HEK293 (cell line): ENCODE measurements around the gene AMOTL2.

ENCODE experiments used
- CTCF ChIA-PET: fragments of 350-600 bp; formaldehyde crosslinking; extraction: SDS; loops from one replicate; lab custom pipeline; 2021; ENCODE audit warnings: antibody characterized with exemption; lab: Yijun Ruan, JAX
- POLR2A ChIA-PET: fragments of 300-600 bp; formaldehyde crosslinking; extraction: SDS; loops from one replicate; lab custom pipeline; 2020; ENCODE audit warnings: antibody characterized with exemption, inconsistent platforms; lab: Yijun Ruan, JAX
- H3K27ac ChIP-seq: fragments of 200-500 bp; sonication (Bioruptor generic); 2 replicates; pipeline ENCODE4 v1.5.1; 2014; ENCODE audit warnings: low read depth, low read length, control low read depth, inconsistent platforms; ENCODE audit errors: extremely low read depth
- H3K36me3 ChIP-seq, 2 experiments: fragments of 200-500 bp in 1 of 2; sonication (Bioruptor generic) in 1 of 2; 1 replicate in 1 of 2; 2 replicates in 1 of 2; pipeline ENCODE4 v1.5.1; 2014 to 2017; ENCODE audit warnings: inconsistent platforms in 2 of 2, low read length in 2 of 2; ENCODE audit not compliant: control insufficient read depth in 2 of 2, insufficient read depth in 1 of 2
- H3K4me1 ChIP-seq: fragments of 200-500 bp; sonication (Bioruptor generic); 2 replicates; pipeline ENCODE4 v1.5.1; 2014; ENCODE audit warnings: mild to moderate bottlenecking, low read length, inconsistent platforms; ENCODE audit not compliant: control insufficient read depth, insufficient read depth
- H3K4me3 ChIP-seq: 2 replicates; pipeline ENCODE4 v1.5.1; 2011; ENCODE audit warnings: low read depth, mild to moderate bottlenecking, control low read depth, low read length, moderate library complexity
- H3K9me3 ChIP-seq: fragments of 200-500 bp; sonication (Bioruptor generic); 2 replicates; pipeline ENCODE4 v1.5.1; 2014; ENCODE audit warnings: low read depth, low read length, inconsistent platforms; ENCODE audit not compliant: control insufficient read depth, insufficient read depth
- FEZF1 ChIP-seq: fragments of 450-650 bp; formaldehyde crosslinking; IDR thresholded peaks from 2 replicates; pipeline ENCODE4 v1.5.1; 2016; ENCODE audit warnings: missing biosample characterization, missing genetic modification characterization
- KLF1 ChIP-seq: fragments of 450-650 bp; formaldehyde crosslinking; IDR thresholded peaks from 2 replicates; pipeline ENCODE4 v1.5.1; 2016; ENCODE audit warnings: missing biosample characterization, missing genetic modification characterization
- KLF7 ChIP-seq: fragments of 450-650 bp; formaldehyde crosslinking; IDR thresholded peaks from 2 replicates; pipeline ENCODE4 v1.5.1; 2016; ENCODE audit warnings: missing biosample characterization, missing genetic modification characterization, borderline replicate concordance
- MYNN ChIP-seq: fragments of 450-650 bp; formaldehyde crosslinking; IDR thresholded peaks from 2 replicates; pipeline ENCODE4 v1.5.1; 2016; ENCODE audit warnings: missing biosample characterization, missing genetic modification characterization, borderline replicate concordance
- MZF1 ChIP-seq: fragments of 450-650 bp; formaldehyde crosslinking; IDR thresholded peaks from 2 replicates; pipeline ENCODE4 v1.5.1; 2017; ENCODE audit warnings: missing biosample characterization, missing genetic modification characterization, borderline replicate concordance
- ZBTB17 ChIP-seq: fragments of 450-650 bp; formaldehyde crosslinking; IDR thresholded peaks from 2 replicates; pipeline ENCODE4 v1.5.1; 2016; ENCODE audit warnings: missing biosample characterization, missing genetic modification characterization
- ZBTB8A ChIP-seq: fragments of 450-650 bp; formaldehyde crosslinking; IDR thresholded peaks from 2 replicates; pipeline ENCODE4 v1.5.1; 2016; ENCODE audit warnings: missing biosample characterization, missing genetic modification characterization
- ZFHX2 ChIP-seq: fragments of 450-650 bp; formaldehyde crosslinking; conservative IDR thresholded peaks from 2 replicates; pipeline ENCODE4 v1.5.1; 2016; ENCODE audit warnings: missing biosample characterization, missing genetic modification characterization
- ZNF341 ChIP-seq: fragments of 450-650 bp; formaldehyde crosslinking; IDR thresholded peaks from 2 replicates; pipeline ENCODE4; 2016; ENCODE audit warnings: low read depth, missing biosample characterization, missing genetic modification characterization
- ZNF350 ChIP-seq: fragments of 450-650 bp; formaldehyde crosslinking; IDR thresholded peaks from 2 replicates; pipeline ENCODE4 v1.5.0; 2017; ENCODE audit warnings: missing biosample characterization, mild to moderate bottlenecking, missing genetic modification characterization
- ZNF549 ChIP-seq: fragments of 450-650 bp; IDR thresholded peaks from 2 replicates; pipeline ENCODE4 v1.5.1; 2018; ENCODE audit warnings: missing biosample characterization, missing genetic modification characterization, mild to moderate bottlenecking, inconsistent platforms, moderate library complexity
- ZNF701 ChIP-seq: fragments of 450-650 bp; formaldehyde crosslinking; IDR thresholded peaks from 2 replicates; pipeline ENCODE4 v1.5.1; 2016; ENCODE audit warnings: missing biosample characterization, missing genetic modification characterization
- ZXDB ChIP-seq: fragments of 450-650 bp; formaldehyde crosslinking; IDR thresholded peaks from 2 replicates; pipeline ENCODE4 v1.5.1; 2016; ENCODE audit warnings: missing biosample characterization, missing genetic modification characterization
- TF ChIP-seq, protein P1 (sequence below): fragments of 450-650 bp; formaldehyde crosslinking; IDR thresholded peaks from 2 replicates; pipeline ENCODE4 v1.5.1; 2016; ENCODE audit warnings: missing biosample characterization, missing genetic modification characterization
- TF ChIP-seq, protein P2 (sequence below): fragments of 450-650 bp; formaldehyde crosslinking; IDR thresholded peaks from 2 replicates; pipeline ENCODE4 v1.5.1; 2016; ENCODE audit warnings: missing biosample characterization, missing genetic modification characterization
- TF ChIP-seq, protein P3 (sequence below): fragments of 450-650 bp; formaldehyde crosslinking; IDR thresholded peaks from 2 replicates; pipeline ENCODE4 v1.5.1; 2017; ENCODE audit warnings: missing biosample characterization, missing genetic modification characterization
- TF ChIP-seq, protein P4 (sequence below): fragments of 450-650 bp; formaldehyde crosslinking; conservative IDR thresholded peaks from 2 replicates; pipeline ENCODE4 v1.5.1; 2016; ENCODE audit warnings: low read depth, missing biosample characterization, missing genetic modification characterization
- TF ChIP-seq, protein P5 (sequence below): fragments of 450-650 bp; formaldehyde crosslinking; IDR thresholded peaks from 2 replicates; pipeline ENCODE4 v1.5.1; 2016; ENCODE audit warnings: missing biosample characterization, missing genetic modification characterization

The AMOTL2 gene

DNA sequence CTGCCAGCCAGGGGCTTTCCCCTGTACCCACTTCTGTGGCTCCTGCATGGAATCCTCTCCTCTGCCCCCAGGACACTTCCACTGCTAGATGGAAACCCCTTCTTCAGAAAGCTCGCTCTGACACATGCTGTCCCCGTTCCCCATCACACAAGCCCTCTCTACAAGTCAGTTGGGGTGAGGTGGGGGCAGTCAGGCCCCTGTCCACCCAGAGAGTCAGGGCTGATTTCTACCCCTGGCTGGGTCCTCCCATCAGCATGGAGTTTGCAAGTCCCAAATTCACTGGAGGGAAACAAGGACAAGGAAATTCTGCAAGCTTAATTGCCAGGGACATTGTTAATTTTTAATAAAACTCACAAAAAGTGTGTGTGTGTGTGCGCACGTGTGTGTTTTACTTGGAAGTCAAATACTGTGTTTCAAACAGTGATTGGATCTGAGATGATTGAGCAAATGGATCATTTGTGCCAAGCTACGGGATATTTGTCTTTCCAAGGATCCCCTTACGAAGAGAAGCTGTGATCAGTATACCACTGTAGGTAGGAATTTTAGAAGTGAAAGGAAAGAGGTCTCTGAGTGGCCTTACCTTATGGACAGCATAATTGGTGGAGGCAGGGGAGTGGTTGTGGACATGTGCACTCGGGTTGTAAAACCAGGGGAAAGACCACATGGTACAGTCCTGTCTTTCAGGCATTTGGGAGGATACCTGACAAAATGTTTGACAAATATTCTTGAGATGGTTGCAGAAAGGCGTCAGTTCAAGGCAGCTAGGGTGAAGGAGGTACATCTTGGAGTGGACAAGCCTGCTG is 1.5 kb upstream of the AMOTL2 start:
- CTCF ChIA-PET = interaction anchor here (0.6 to 2.4 kb wide), 8 partner anchors 44 to 483 kb away, joined by 3 to 9 read pairs (median 5); no protein-coding TSS in a partner anchor
- POLR2A ChIA-PET = interaction anchor here (0.6 to 4.1 kb wide), 3 partner anchors 11 to 67 kb away, joined by 3 to 76 read pairs (median 29); no protein-coding TSS in a partner anchor
- H3K4me3 ChIP-seq = peak overlapping the region; percentile 89
- H3K4me1 ChIP-seq = peaks cover 2% of the 10 kb centered on the region; the same call in 1 of the 2 replicates
- H3K27ac ChIP-seq = no peak overlapping the region; the same call in 1 of the 2 replicates
- H3K9me3 ChIP-seq = no peaks in the 10 kb centered on the region
- peaks cover 0 to 6% of the 10 kb centered on the region in 2 experiments; a peak in 1 of 3 replicates for H3K36me3 ChIP-seq
- TF ChIP-seq, protein P1, sequence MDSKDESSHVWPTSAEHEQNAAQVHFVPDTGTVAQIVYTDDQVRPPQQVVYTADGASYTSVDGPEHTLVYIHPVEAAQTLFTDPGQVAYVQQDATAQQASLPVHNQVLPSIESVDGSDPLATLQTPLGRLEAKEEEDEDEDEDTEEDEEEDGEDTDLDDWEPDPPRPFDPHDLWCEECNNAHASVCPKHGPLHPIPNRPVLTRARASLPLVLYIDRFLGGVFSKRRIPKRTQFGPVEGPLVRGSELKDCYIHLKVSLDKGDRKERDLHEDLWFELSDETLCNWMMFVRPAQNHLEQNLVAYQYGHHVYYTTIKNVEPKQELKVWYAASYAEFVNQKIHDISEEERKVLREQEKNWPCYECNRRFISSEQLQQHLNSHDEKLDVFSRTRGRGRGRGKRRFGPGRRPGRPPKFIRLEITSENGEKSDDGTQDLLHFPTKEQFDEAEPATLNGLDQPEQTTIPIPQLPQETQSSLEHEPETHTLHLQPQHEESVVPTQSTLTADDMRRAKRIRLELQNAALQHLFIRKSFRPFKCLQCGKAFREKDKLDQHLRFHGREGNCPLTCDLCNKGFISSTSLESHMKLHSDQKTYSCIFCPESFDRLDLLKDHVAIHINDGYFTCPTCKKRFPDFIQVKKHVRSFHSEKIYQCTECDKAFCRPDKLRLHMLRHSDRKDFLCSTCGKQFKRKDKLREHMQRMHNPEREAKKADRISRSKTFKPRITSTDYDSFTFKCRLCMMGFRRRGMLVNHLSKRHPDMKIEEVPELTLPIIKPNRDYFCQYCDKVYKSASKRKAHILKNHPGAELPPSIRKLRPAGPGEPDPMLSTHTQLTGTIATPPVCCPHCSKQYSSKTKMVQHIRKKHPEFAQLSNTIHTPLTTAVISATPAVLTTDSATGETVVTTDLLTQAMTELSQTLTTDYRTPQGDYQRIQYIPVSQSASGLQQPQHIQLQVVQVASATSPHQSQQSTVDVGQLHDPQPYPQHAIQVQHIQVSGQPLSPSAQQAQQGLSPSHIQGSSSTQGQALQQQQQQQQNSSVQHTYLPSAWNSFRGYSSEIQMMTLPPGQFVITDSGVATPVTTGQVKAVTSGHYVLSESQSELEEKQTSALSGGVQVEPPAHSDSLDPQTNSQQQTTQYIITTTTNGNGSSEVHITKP (tag by site-specific recombination) = peak; percentile 53
- TF ChIP-seq ZFHX2 (tag by site-specific recombination) = no peak

DNA sequence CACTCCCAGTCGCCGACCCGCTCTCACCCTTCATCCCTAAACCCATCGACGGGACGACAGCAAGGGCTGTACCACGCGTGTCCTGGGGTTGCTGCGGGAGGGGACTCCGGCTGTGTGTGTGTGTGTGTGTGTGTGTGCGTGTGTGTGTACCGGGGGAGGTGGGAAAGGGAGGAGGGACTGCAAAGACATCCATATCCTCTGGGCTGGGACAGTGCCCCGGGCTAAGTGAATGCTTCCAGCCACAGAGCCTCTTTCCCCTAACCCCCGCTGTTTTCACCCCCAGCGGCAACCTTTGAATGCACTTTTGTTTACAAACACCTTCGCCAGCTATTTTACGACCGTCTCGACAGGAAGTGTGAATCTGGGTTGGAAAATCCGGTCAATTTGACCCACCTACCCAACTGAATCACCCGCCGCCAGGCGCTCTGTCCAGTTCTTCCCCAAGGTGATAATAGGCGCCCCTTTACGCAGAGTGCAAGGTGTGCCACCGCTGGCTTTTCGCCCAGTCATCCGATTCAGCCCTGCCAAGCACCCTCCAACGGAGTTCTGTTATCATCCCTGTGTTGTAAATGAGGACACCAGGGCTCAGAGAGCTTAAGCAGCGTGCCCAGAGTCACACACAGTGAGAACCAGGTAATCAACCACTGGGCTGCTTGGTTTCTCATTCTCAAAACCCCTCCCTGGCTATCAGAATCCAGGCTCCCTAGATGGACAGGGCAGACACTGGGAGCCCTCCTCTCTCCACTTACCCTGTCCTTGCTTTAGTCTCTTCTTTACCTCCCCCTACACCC is 739 bp upstream of the AMOTL2 start:
- Histone ChIP-seq H3K9me3 (no peaks in the 10 kb centered on the region), H3K4me1 (peaks cover 2% of the 10 kb centered on the region; the same call in 1 of the 2 replicates), H3K27ac (peak overlapping the region; percentile 90; the same call in 1 of the 2 replicates), H3K4me3 (peak overlapping the region; percentile 89), H3K36me3 (peaks cover 0 to 14% of the 10 kb centered on the region in 2 experiments; a peak in 1 of 3 replicates)
- ChIA-PET POLR2A (interaction anchor here (0.7 to 4.1 kb wide), 8 partner anchors 11 to 112 kb away, joined by 3 to 76 read pairs (median 4); no protein-coding TSS in a partner anchor), CTCF (interaction anchor here (0.7 to 2.4 kb wide), 6 partner anchors 11 to 98 kb away, joined by 3 to 9 read pairs (median 5); no protein-coding TSS in a partner anchor)
- TF ChIP-seq KLF7 = no peak; the same call in 1 of the 2 replicates
- TF ChIP-seq ZNF341 = no peak
- no peak for TF ChIP-seq ZNF350 (tag by site-specific recombination)
- no peak for TF ChIP-seq MYNN
- peak; percentile 91 for TF ChIP-seq ZFHX2 (tag by site-specific recombination)
- no peak for TF ChIP-seq ZNF701 (tag by site-specific recombination)
- TF ChIP-seq KLF1 (tag by site-specific recombination) = no peak
- TF ChIP-seq FEZF1 (tag by site-specific recombination) = peak; percentile 40
- TF ChIP-seq, protein P2, sequence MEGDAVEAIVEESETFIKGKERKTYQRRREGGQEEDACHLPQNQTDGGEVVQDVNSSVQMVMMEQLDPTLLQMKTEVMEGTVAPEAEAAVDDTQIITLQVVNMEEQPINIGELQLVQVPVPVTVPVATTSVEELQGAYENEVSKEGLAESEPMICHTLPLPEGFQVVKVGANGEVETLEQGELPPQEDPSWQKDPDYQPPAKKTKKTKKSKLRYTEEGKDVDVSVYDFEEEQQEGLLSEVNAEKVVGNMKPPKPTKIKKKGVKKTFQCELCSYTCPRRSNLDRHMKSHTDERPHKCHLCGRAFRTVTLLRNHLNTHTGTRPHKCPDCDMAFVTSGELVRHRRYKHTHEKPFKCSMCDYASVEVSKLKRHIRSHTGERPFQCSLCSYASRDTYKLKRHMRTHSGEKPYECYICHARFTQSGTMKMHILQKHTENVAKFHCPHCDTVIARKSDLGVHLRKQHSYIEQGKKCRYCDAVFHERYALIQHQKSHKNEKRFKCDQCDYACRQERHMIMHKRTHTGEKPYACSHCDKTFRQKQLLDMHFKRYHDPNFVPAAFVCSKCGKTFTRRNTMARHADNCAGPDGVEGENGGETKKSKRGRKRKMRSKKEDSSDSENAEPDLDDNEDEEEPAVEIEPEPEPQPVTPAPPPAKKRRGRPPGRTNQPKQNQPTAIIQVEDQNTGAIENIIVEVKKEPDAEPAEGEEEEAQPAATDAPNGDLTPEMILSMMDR (tag by site-specific recombination) = 0 out of 2 replicates have a peak, but pooled peaks have one; percentile 7
- TF ChIP-seq, protein P3, sequence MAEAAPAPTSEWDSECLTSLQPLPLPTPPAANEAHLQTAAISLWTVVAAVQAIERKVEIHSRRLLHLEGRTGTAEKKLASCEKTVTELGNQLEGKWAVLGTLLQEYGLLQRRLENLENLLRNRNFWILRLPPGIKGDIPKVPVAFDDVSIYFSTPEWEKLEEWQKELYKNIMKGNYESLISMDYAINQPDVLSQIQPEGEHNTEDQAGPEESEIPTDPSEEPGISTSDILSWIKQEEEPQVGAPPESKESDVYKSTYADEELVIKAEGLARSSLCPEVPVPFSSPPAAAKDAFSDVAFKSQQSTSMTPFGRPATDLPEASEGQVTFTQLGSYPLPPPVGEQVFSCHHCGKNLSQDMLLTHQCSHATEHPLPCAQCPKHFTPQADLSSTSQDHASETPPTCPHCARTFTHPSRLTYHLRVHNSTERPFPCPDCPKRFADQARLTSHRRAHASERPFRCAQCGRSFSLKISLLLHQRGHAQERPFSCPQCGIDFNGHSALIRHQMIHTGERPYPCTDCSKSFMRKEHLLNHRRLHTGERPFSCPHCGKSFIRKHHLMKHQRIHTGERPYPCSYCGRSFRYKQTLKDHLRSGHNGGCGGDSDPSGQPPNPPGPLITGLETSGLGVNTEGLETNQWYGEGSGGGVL (tag by site-specific recombination) = peak; percentile 94
- TF ChIP-seq MZF1 (tag by site-specific recombination) = no peak
- TF ChIP-seq ZXDB (tag by site-specific recombination) = peak; percentile 77; the same call in 1 of the 2 replicates
- TF ChIP-seq, protein P4, sequence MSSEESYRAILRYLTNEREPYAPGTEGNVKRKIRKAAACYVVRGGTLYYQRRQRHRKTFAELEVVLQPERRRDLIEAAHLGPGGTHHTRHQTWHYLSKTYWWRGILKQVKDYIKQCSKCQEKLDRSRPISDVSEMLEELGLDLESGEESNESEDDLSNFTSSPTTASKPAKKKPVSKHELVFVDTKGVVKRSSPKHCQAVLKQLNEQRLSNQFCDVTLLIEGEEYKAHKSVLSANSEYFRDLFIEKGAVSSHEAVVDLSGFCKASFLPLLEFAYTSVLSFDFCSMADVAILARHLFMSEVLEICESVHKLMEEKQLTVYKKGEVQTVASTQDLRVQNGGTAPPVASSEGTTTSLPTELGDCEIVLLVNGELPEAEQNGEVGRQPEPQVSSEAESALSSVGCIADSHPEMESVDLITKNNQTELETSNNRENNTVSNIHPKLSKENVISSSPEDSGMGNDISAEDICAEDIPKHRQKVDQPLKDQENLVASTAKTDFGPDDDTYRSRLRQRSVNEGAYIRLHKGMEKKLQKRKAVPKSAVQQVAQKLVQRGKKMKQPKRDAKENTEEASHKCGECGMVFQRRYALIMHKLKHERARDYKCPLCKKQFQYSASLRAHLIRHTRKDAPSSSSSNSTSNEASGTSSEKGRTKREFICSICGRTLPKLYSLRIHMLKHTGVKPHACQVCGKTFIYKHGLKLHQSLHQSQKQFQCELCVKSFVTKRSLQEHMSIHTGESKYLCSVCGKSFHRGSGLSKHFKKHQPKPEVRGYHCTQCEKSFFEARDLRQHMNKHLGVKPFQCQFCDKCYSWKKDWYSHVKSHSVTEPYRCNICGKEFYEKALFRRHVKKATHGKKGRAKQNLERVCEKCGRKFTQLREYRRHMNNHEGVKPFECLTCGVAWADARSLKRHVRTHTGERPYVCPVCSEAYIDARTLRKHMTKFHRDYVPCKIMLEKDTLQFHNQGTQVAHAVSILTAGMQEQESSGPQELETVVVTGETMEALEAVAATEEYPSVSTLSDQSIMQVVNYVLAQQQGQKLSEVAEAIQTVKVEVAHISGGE (tag by site-specific recombination) = 0 out of 2 replicates have a peak, but pooled peaks have one; percentile 36
- TF ChIP-seq ZNF549 (tag by site-specific recombination) = no peak
- 0 out of 2 replicates have a peak, but pooled peaks have one; percentile 13 for TF ChIP-seq ZBTB17
- TF ChIP-seq, protein P5, sequence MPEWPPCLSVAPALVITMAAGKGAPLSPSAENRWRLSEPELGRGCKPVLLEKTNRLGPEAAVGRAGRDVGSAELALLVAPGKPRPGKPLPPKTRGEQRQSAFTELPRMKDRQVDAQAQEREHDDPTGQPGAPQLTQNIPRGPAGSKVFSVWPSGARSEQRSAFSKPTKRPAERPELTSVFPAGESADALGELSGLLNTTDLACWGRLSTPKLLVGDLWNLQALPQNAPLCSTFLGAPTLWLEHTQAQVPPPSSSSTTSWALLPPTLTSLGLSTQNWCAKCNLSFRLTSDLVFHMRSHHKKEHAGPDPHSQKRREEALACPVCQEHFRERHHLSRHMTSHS (tag by site-specific recombination) = 0 out of 2 replicates have a peak, but pooled peaks have one; percentile 4
- TF ChIP-seq ZBTB8A (tag by site-specific recombination) = 0 out of 2 replicates have a peak, but pooled peaks have one; percentile 4
